Nasal cavity respiratory epithelium epithelial cell of viscerocranial mucosa (primary cell): ENCODE data around the gene ANKS3. TPM values are rescaled to one million over a fixed set of nuclear protein-coding genes. Genes with fewer than 3 reads are reported as not detected.

Experiments
- total RNA-seq: library from RNA; depleted of rRNA; stranded (reverse); fragments of >200 nt; gene quantifications from 2 replicates; pipeline ENCODE4 v1.2.3, GENCODE V29; 2014

The ANKS3 gene, protein sequence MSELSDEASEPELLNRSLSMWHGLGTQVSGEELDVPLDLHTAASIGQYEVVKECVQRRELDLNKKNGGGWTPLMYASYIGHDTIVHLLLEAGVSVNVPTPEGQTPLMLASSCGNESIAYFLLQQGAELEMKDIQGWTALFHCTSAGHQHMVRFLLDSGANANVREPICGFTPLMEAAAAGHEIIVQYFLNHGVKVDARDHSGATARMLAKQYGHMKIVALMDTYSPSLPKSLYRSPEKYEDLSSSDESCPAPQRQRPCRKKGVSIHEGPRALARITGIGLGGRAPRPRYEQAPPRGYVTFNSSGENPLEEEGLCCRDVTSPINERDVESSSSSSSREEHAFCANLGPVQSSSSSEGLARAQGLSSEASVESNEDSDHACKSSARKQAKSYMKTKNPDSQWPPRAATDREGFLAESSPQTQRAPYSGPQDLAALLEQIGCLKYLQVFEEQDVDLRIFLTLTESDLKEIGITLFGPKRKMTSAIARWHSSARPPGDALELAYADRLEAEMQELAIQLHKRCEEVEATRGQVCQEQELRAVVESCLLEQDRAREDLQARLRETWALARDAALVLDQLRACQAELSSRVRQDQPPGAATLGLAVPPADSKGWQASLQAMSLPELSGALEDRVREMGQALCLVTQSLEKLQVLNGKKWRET
- 11.6 and 20.2 TPM in 2 replicates for total RNA-seq

DNA sequence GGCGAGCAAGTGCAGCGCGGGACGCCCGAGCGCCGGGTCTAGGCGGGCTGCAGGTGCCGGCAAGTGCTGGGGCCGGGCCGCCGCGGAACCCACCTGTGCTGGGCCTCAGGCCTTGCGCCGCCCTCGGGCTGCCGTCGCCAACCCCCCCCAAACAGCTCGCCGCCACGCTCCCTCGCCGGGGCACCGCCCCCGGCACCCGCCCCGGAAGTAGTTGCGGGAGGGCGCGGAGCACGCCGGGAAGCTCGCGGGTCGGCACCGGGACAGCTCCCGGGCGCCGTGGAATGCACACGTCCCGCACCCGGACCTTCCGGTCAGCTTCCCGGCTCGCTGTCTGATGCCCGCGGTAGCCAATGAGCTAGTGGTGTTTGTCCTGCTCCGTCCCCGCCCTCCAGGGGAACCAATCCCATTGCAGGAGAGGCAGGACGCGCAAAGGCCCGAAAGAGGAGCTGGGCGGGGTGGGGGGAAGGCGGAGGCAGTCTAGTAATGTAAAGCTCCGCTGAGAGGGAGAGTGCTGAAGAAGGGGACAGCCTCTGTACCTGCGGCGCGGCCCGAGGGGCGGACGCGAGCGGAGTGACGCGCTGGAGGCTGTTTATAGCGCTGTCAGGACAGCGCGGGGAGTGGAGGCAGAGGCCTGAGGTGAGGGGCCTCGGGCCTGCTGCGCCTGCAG, at the start of gene ANKS3, which contains the start of gene DNAAF8:
Gene ANKS3 (minus strand): TSS at position 209 of the 667 bp plus-strand sequence. CDS start 4,122 bp downstream, outside the sequence.
Gene DNAAF8 (plus strand): TSS at position 475 of the 667 bp plus-strand sequence. CDS start 1,978 bp downstream, outside the sequence.

DNA sequence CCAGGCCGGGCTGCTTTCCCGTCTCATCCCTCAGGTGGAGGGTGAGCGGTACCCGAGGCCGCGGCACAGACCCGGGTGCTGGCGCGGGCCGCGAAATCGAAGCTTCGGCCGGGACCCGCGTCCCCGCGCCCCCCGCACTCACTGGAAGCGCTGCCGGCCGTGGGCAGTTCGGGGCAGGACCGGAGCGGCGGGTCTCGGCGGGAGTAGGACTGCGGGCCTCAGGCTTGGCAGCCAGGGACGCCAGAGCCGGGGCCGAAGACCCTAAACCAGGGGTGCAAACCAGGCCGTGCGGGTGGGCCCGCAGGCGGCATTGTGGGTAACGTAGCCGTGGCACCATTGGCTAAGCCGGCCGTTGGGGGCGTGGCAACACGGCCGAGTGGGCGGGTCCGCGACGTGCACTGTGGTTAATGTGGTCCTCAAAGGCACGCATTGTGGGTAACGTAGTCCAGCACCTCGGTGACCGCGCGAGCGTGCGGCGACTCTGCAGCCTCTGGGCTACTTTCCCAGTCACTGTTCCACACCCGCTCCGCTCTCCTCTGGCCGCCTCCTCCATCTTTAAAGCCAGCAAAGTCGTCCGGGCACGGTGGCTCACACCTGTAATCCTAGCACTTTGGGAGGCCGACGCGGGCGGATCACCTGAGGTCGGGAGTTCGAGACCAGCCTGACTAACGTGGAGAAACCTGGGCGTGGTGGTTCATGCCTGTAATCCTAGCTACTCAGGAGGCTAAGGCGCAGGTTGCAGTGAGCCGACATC, 33.0 kb upstream of the ANKS3 start, which contains the start of gene ZNF500:
Gene ZNF500 (minus strand): TSS at position 288 of the 754 bp plus-strand sequence. CDS start 1,184 bp downstream, outside the sequence.

DNA sequence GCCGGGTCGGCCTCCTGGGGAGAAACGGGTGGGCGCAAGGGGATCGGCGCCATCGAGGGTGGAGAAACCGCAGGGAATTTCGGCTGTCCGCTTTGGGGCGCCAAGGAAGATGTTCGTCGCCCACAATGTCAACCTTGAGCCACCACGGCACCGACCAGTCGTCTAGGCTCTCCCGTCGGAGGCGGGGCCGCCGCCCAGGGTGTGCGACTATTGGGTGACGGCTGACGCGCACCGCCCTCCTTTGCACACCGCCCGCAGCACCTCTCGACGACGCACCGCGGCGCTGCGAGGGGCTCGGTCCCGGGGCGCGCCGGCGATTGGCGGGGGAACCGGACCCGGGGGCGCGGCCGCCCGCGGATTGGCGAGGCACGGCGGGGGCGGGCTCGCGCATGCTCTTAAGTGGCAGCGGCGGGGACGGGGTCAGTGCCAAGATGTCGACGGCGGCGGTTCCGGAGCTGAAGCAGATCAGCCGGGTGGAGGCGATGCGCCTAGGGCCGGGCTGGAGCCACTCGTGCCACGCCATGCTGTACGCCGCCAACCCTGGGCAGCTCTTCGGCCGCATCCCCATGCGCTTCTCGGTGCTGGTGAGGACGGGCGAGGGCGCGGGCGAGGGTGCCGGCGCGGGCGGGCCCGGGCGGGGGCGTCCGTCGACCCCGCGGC, 40.6 kb downstream of the ANKS3 start, which contains the start of gene NUDT16L1:
Gene NUDT16L1 (plus strand): TSS at position 267 of the 660 bp plus-strand sequence. CDS start 165 bp downstream, at position 432.

Other genes starting within 250 kb of the ANKS3 start
- gene CDIP1, start 195.5 kb downstream of the ANKS3 start, total RNA-seq = 12.0 and 33.5 TPM in 2 replicates
- gene C16orf96, start 177.9 kb downstream of the ANKS3 start, total RNA-seq = under 0.01 and 0.14 TPM in 2 replicates
- 4.1 and 7.3 TPM in 2 replicates for gene UBALD1, start 119.4 kb downstream of the ANKS3 start, total RNA-seq
- gene MGRN1, start 109.4 kb downstream of the ANKS3 start, total RNA-seq = 11.3 and 34.5 TPM in 2 replicates
- 22.2 and 23.6 TPM in 2 replicates for gene NUDT16L1, start 40.7 kb downstream of the ANKS3 start, total RNA-seq
- under 0.01 and 0.28 TPM in 2 replicates for gene DNAAF8, start 266 bp upstream of the ANKS3 start, total RNA-seq
- gene ZNF500, start 32.9 kb upstream of the ANKS3 start, total RNA-seq = 5.8 and 8.0 TPM in 2 replicates
- gene SEPTIN12, start 54.1 kb upstream of the ANKS3 start, total RNA-seq = not detected in 2 replicates
- 2.1 and 5.8 TPM in 2 replicates for gene SMIM22, start 61.1 kb upstream of the ANKS3 start, total RNA-seq
- gene ROGDI, start 68.4 kb upstream of the ANKS3 start, total RNA-seq = 10.9 and 20.9 TPM in 2 replicates
- 40.7 and 68.3 TPM in 2 replicates for gene GLYR1, start 113.0 kb upstream of the ANKS3 start, total RNA-seq
- gene UBN1, start 113.2 kb upstream of the ANKS3 start, total RNA-seq = 33.2 and 44.3 TPM in 2 replicates
- gene PPL, start 202.9 kb upstream of the ANKS3 start, total RNA-seq = 199 and 267 TPM in 2 replicates
- gene SEC14L5, start 224.1 kb upstream of the ANKS3 start, total RNA-seq = 0.14 and 0.34 TPM in 2 replicates